GM19463 (cell line): ENCODE results near the gene SSPN.

ENCODE experiments used
- ATAC-seq: cut with Tn5 transposase; IDR thresholded peaks from one replicate; pipeline ENCODE4 v1.9.1; 2021; ENCODE audit warnings: mild to moderate bottlenecking, moderate library complexity; ENCODE audit not compliant: unreplicated experiment

Gene SSPN

GRCh38 chr12:26255893-26256645 is 60.7 kb downstream of the SSPN start:
- ATAC-seq: no peak

GRCh38 chr12:26264215-26264838 is 69.0 kb downstream of the SSPN start:
- no peak for ATAC-seq

- no peak for ATAC-seq
Observed at GRCh38 chr12:26265606-26266005, 70.2 kb downstream of the SSPN start.

- ATAC-seq: no peak
Observed at GRCh38 chr12:26266881-26267280, 71.5 kb downstream of the SSPN start.

GRCh38 chr12:26268841-26269561 is 73.6 kb downstream of the SSPN start:
- no peak for ATAC-seq

DNA sequence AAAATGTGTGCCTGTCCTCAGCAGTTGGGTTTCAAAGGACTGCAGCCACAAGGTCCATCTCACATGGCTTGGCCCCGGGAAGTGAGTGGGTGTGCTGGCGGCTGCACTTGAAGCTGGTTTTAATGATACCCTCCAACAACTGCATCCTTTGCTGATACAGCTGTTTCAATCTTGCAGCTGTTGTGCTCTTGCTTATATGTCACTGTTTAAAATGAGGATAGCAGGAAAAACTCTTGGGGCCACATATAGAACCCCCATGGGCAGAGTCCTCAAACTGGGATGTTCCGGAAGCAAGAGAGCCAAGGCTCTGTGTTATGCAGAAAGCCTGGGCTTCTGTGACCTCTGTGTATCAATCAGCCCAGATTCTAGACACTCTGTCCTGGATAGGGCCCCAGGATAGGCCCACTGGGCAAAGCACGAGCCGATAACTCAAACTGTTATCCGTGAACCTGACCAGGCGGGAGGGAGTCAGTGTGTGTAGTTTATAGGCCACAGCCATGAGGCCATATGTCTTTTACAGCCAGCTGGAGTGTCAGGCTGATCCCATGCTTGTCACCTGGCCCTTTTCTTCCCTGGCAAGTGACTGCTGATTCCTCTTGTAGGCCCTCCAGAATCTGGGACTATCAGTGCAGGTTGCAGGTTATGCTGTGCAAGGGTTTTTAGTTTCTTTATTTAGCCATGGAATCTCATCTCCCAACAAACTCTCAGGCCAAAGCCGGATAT is 74.3 kb downstream of the SSPN start:
- no peak for ATAC-seq

DNA sequence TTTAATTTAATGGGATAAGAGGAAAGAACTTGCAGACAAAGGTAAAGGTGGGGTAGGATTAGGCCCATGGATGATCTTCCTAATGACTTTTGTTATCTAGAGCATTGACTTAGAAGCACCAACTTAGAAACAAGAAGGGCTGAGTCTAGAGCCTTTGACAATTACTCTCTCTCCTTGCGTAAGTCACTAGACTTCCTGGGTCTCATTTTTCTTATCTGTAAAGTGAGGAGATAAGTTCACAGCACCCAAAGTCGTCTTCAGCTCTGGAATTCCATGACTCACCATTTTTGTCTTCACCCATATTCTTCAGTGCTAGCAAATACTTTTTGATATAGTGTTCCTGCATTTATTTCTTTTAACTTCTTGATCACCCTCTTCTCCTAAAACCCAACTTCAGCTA is 75.7 kb downstream of the SSPN start:
- no peak for ATAC-seq

DNA sequence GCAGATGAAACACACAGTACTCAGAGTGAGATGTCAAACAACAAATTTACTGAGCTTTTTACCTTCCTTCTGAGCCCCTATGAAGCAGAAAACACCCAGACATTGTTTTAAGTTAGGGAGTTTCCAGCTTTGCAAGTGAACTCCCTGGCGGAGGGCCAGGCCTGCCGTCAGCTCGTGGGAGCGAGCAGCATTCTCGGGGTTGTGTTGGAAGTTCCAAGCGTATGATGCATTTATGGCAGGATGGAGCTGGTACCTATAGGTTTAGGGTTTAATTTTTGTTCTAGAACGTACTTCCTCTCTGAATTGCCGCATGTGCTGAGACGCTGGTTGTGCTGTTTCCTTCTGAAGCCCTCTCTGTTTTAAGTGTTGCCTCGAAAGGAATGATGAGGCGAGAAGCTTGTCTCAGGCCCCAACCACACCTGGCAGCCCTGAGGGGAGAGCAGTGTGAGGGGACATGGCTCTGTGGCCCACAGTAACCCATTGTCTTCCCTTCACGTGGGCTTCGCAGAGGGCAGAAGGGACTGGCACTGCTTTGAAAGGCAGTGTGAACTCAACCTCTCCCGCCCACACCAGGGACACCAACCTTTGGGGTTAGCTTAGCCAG is 76.6 kb downstream of the SSPN start:
- no peak for ATAC-seq

DNA sequence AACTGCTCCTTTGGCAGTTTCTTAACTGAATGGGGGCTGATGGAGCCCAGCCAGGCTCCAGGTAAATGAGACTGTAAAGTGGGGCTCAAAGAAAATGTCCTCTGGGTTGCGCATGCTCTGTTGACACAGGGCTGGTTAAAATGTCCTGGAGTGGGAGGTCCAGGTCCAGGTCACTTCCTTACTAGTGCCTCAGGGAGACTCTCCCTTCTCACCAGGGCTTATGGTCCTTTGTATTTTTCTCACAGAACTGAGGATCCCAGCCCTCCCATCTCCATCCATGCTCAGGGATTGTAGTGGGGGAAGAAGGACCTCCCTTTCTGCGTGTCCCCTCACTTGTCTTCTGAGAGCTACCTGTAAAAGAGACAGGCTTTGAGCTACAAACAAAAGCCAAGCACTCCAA is 77.5 kb downstream of the SSPN start:
- no peak for ATAC-seq

DNA sequence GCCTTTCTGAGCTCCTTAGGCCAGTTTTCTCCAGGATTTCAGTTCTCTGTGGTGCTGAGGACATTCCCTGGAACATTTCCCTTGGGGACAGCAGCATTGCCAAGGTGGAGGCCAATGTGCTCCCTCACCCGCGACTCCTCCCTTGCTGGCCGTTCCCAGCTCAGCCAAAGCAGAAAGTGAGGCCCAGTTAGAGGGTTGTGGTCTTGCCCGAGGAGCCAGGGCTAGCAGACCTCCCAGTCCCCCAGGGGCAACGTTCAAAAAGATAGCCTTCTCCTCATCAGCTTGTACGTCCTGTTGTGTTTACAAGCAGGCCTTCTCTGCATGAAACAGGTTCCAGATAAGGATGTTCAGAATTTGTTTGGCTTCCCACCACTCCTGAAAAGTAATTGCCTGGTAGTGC is 78.4 kb downstream of the SSPN start:
- no peak for ATAC-seq

DNA sequence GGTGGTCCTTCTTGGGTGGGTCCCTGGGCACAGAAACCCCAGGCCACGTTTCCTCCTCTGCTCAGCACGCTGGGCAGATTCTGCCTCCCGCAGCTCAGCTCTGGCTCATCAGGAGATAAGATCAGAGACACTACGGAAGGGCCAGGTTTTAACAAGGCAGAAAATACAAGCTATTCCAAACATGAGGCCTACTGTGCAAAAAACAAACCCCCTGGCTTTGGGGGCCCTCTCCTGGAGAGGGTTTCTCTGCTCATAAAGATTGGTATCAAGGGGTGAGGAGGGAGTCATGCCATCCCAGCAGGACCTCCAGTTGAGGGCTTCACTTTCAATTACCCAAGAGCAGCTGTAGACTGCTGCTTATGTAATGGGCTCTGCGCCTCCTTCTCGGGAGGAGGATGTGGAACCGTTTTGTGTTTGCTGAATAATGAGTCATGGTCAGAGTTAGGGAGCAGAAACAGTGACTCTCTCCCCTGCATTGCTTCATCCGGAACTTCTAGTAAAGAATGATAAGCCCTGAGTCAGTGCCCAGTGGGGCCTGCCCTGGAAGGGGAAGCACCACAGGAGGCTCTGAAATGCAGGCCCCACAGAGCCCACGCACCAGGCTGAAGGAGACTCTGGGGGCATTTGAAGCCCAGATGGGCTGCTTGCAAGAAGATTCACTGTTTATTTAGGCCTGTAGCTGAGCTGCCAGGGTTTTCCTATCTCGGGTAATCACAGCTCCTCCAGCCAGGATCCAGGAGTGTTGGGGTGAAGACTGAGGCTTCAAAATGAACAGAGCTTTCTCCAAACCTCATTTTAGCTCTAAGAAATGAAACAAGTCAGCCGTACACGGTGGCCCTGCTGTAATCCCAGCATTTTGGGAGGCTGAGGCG is 79.3 kb downstream of the SSPN start:
- peak; percentile 94 for ATAC-seq

DNA sequence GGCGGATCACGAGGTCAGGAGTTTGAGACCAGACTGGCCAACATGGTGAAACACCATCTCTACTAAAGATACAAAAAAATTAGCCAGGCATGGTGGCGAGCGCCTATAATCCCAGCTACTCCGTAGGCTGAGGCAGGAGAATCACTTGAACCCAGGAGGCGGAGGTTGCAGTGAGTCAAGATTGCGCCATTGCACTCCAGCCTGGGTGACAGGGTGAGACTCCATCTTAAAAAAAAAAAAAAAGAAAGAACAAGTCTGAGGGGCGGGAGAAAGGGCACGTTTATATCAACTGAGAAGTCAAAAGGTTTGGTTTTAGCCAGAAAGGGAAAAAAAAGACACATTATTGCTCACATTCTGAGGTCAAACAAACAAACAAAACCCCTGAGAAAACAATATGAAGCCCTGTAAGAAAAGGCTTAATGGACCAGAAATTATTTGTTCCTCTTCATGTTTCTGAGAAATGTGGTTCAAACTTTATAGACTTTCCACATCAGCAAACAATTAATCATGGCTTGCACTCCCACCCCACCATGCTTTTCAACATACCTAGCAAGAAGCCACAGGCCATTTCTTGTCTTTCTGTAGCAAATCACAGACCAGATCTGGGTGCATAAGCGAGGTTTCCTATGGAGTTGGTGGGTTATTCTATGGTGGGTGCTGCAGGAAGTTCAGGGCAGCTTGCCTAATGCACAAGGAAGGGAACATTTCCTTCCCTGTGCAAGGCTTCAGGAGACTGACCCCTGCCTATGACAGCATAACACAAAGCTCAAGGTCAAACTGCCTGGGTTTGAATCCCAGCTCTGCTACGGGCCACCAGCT is 80.1 kb downstream of the SSPN start:
- ATAC-seq: no peak

GRCh38 chr12:26276709-26277108 is 81.3 kb downstream of the SSPN start:
- no peak for ATAC-seq

GRCh38 chr12:26277506-26278246 is 82.3 kb downstream of the SSPN start:
- no peak for ATAC-seq

DNA sequence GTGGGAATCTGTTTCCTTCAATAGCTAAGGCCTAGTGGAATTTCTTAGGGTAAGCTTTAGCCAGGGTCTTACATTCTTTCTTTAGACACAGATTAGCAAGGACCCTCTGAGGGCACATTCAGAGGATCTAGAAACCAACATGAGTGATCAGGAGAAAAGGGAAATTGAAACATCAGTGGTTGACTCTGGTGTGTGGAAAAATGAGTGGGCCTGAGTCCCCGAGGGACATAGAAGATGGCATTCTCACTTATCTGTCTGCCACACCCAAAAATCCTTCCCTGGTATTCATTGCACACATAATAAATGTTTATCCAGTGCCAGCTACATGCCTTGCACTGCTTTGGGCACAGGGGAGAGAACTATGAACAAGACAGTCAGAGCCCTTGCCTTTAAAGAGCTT is 82.9 kb downstream of the SSPN start:
- no peak for ATAC-seq

- no peak for ATAC-seq
Observed at GRCh38 chr12:26278666-26279065, 83.3 kb downstream of the SSPN start.

DNA sequence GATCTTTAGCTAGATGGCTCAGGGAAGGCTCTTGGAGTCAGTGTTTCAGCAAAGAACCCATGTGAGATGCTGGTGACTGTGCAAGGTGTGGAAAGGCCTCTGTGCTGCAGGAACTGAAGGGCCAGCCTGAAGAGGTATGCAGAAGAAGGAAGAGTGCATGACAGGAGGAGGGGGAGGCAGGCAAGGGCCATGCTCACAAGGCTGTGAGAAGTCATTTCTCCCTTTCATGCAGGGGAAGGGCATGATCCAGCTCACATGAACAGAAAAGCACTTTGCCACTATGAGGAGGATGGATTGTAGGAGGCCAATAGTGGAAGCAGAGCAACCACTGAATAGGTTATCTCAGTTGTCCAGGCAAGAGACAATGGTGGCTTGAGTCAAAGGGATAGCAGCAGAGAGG is 83.7 kb downstream of the SSPN start:
- no peak for ATAC-seq

GRCh38 chr12:26279908-26280307 is 84.5 kb downstream of the SSPN start:
- no peak for ATAC-seq

- no peak for ATAC-seq
Observed at GRCh38 chr12:26280869-26281268, 85.5 kb downstream of the SSPN start.
